K562 (cell line): Measurements from ENCODE around the gene SRSF9. TPM values are rescaled to one million over a fixed set of nuclear protein-coding genes. Genes with fewer than 3 reads are reported as not detected.

Source experiments
- FOXK2 ChIP-seq, 2 experiments: fragments of 450-650 bp; IDR thresholded peaks in 1 of 2; conservative IDR thresholded peaks in 1 of 2; 2 replicates each; pipeline ENCODE4 v1.6.1; 2016; ENCODE audit warnings: low read depth in 2 of 2, mild to moderate bottlenecking in 1 of 2
- FOXP4 ChIP-seq: sonication (generic); formaldehyde crosslinking; IDR thresholded peaks from 2 replicates; pipeline ENCODE4 v1.8.0; 2022; ENCODE audit warnings: mild to moderate bottlenecking, missing genetic modification reagents, borderline replicate concordance
- IFI16 ChIP-seq: fragments of 250-450 bp; sonication (Bioruptor Pico); IDR thresholded peaks from 2 replicates; pipeline ENCODE4 v2.1.2; 2022; ENCODE audit warnings: mild to moderate bottlenecking, inconsistent platforms
- PCBP1 ChIP-seq: fragments of 200-400 bp; formaldehyde crosslinking; IDR thresholded peaks from 2 replicates; pipeline ENCODE4 v1.6.1; 2018; ENCODE audit warnings: mild to moderate bottlenecking, low read depth, low read length; ENCODE audit not compliant: poor library complexity, severe bottlenecking
- REST ChIP-seq, 2 experiments: fragments of 450-650 bp; formaldehyde crosslinking in 1 of 2; IDR thresholded peaks; 2 replicates each; pipeline versions ENCODE4 v1.4.0 to v1.6.1; 2014 to 2020; ENCODE audit warnings: mild to moderate bottlenecking in 2 of 2, borderline replicate concordance in 1 of 2, low read depth in 1 of 2
- SIRT6 ChIP-seq: IDR thresholded peaks from one replicate; pipeline ENCODE4 v1.6.1; 2012; ENCODE audit warnings: low read depth, mild to moderate bottlenecking, control low read depth, inconsistent platforms, low read length, moderate library complexity
- SRSF3 ChIP-seq: fragments of 200-400 bp; formaldehyde crosslinking; IDR thresholded peaks from 2 replicates; pipeline ENCODE4 v1.6.1; 2016; ENCODE audit warnings: mild to moderate bottlenecking, low read length, moderate library complexity; ENCODE audit not compliant: insufficient read depth
- ZNF280A ChIP-seq: fragments of 450-650 bp; IDR thresholded peaks from 2 replicates; pipeline ENCODE4 v1.6.1; 2018; ENCODE audit warnings: mild to moderate bottlenecking, low read depth; ENCODE audit not compliant: partially characterized antibody
- polyA plus RNA-seq, 8 experiments: library from polyadenylated mRNA; depleted of rRNA in 4 of 8; stranded (reverse) in 5 of 8; unstranded in 3 of 8; fragments of >200 nt; fragmentation: Nextera tagmentation in 2 of 8; fragmentation: Illumina TruSeq in 1 of 8; extraction: Ambion mirVana in 2 of 8; extraction: Trizol in 1 of 8; gene quantifications; 2 replicates each; pipeline versions ENCODE4 v1.2.1 to v1.2.3, GENCODE V29; 2011 to 2014; ENCODE audit warnings: inconsistent platforms in 1 of 8, missing spikeins in 1 of 8
- total RNA-seq, 7 experiments: library from RNA; depleted of rRNA in 6 of 7; stranded (reverse); fragments of >200 nt in 6 of 7; fragmentation: Illumina TruSeq in 2 of 7; extraction: Trizol in 2 of 7; gene quantifications; 2 replicates each; pipeline versions ENCODE4 v1.2.1 to v1.2.3, GENCODE V29; 2011 to 2021; ENCODE audit warnings: low replicate concordance in 1 of 7
- TF ChIP-seq, protein P1 (sequence below): sonication (generic); formaldehyde crosslinking; IDR thresholded peaks from 2 replicates; pipeline ENCODE4 v1.8.1; 2023; ENCODE audit warnings: mild to moderate bottlenecking, missing genetic modification reagents

The SRSF9 gene
- total and polyA plus RNA-seq, 9 of the 15 experiments (the other 6 are each of a cell fraction or from before 2014, with no cell fraction given): 40.3 to 291 (median 230) TPM

DNA sequence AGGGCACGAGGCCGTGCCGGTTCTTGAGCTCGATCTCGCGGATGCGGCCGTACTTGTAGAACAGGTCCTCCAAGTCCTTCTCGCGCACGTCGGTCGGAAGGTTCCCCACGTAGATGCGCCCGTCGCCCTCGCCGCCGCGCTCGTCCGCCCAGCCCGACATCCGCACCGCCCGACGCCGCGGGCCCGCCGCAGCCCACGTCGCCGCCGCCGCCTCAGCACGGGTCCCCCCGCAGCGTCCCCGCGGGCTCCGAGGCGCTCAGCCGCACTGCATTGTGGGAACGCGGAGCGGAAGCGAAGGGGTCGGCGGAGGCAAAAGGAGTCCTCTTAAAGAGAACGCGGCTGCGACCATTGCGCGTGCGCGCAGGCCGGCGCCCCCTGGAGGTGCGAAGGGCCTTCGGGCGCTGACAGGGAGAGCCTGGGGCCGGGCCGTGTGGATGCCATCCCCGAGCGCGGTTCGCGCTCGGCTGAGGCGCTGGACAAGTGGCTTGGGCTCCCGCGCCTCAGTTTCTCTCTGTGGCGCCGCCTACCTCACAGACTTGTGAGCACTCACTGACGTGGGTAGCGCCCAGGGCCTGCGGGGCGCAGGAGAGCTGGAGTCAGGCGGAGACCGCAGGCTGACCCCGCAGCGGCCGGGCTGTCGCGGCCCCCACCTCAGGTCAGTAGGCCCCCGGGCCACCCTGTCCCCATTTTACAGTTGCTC, at the start of gene SRSF9 (continued):
- TF ChIP-seq FOXK2 (conservative IDR thresholded peaks at IDR 0.05 in 1 of 2, IDR thresholded peaks at IDR 0.05 in 1 of 2; ENCODE audit: low read depth in 2 of 2): peak in 1 of 2 experiments; percentile 43; a peak in 1 of 4 replicates
- TF ChIP-seq IFI16 (CRISPR knock-in tag): no peak
- no peak for TF ChIP-seq PCBP1
- TF ChIP-seq ZNF280A: no peak
- no peak; the same call in 1 of the 2 replicates for TF ChIP-seq REST (IDR thresholded peaks at IDR 0.05; ENCODE audit: borderline replicate concordance)
- 0 out of 2 replicates have a peak, but pooled peaks have one; percentile 49 for TF ChIP-seq REST (CRISPR knock-in tag; IDR thresholded peaks at IDR 0.05; ENCODE audit: low read depth)
- 0 out of 2 replicates have a peak, but pooled peaks have one; percentile 74 for TF ChIP-seq FOXP4 (CRISPR knock-in tag)
- TF ChIP-seq SIRT6: no peak
- TF ChIP-seq SRSF3: no peak
- TF ChIP-seq, protein P1, sequence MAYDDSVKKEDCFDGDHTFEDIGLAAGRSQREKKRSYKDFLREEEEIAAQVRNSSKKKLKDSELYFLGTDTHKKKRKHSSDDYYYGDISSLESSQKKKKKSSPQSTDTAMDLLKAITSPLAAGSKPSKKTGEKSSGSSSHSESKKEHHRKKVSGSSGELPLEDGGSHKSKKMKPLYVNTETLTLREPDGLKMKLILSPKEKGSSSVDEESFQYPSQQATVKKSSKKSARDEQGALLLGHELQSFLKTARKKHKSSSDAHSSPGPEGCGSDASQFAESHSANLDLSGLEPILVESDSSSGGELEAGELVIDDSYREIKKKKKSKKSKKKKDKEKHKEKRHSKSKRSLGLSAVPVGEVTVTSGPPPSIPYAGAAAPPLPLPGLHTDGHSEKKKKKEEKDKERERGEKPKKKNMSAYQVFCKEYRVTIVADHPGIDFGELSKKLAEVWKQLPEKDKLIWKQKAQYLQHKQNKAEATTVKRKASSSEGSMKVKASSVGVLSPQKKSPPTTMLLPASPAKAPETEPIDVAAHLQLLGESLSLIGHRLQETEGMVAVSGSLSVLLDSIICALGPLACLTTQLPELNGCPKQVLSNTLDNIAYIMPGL (CRISPR knock-in tag): peak; percentile 49; the same call in 1 of the 2 replicates
